Mesothelial cell of epicardium (in vitro differentiated cells): Measurements from ENCODE around the gene HMGN1. TPM values are rescaled to one million over a fixed set of nuclear protein-coding genes. Genes with fewer than 3 reads are reported as not detected.

Source experiments
- DNase-seq, 2 experiments: peaks; one replicate each; pipeline ENCODE4 v3.0.0; 2021; ENCODE audit warnings: low spot score in 2 of 2; ENCODE audit not compliant: unreplicated experiment in 2 of 2
- H3K27ac Mint-ChIP-seq: 2 replicates; pipeline ENCODE4 v1.8.0; 2021; ENCODE audit warnings: mixed read lengths
- H3K27me3 Mint-ChIP-seq: 2 replicates; pipeline ENCODE4 v1.8.0; 2021; ENCODE audit warnings: low read depth, mixed read lengths
- H3K36me3 Mint-ChIP-seq: 2 replicates; pipeline ENCODE4 v1.8.0; 2021; ENCODE audit warnings: mixed read lengths
- H3K4me1 Mint-ChIP-seq: 2 replicates; pipeline ENCODE4 v1.8.0; 2021; ENCODE audit warnings: mixed read lengths
- H3K4me3 Mint-ChIP-seq: 2 replicates; pipeline ENCODE4 v1.8.0; 2021; ENCODE audit warnings: mild to moderate bottlenecking, moderate library complexity, mixed read lengths
- H3K9me3 Mint-ChIP-seq: 2 replicates; pipeline ENCODE4 v1.8.0; 2021; ENCODE audit warnings: mixed read lengths
- CTCF ChIP-seq: fragments of 200-600 bp; sonication (generic); IDR thresholded peaks from one replicate; pipeline ENCODE4 v1.5.0; 2021; ENCODE audit warnings: antibody characterized with exemption; ENCODE audit not compliant: unreplicated experiment
- total RNA-seq: library from RNA; stranded (reverse); gene quantifications from 3 replicates; pipeline ENCODE4 v1.2.1, GENCODE V29; 2021

HMGN1 gene
- total RNA-seq, 1 donor from 2014 or later: 459 TPM

GRCh38 chr21:39363607-39364555 lies 15.0 kb upstream of the HMGN1 start:
- TF ChIP-seq CTCF: no peak
- peaks cover 7% of the 10 kb centered on the region for H3K9me3 Mint-ChIP-seq
- H3K4me3 Mint-ChIP-seq: no peak overlapping the region
- no peak for DNase-seq
- H3K27ac Mint-ChIP-seq: peak overlapping the region; percentile 57
- H3K4me1 Mint-ChIP-seq: peaks cover 13% of the 10 kb centered on the region
- H3K27me3 Mint-ChIP-seq: no peaks in the 10 kb centered on the region
- H3K36me3 Mint-ChIP-seq: no peaks in the 10 kb centered on the region

GRCh38 chr21:39362733-39363132 lies 13.8 kb upstream of the HMGN1 start:
- TF ChIP-seq CTCF: no peak
- Mint-ChIP-seq H3K4me1 (peaks cover 13% of the 10 kb centered on the region), H3K27ac (no peak overlapping the region), H3K4me3 (no peak overlapping the region), H3K9me3 (peaks cover 7% of the 10 kb centered on the region), H3K36me3 (no peaks in the 10 kb centered on the region), H3K27me3 (no peaks in the 10 kb centered on the region)
- DNase-seq: no peak

GRCh38 chr21:39359382-39359781 lies 10.5 kb upstream of the HMGN1 start:
- no peak for TF ChIP-seq CTCF
- no peaks in the 10 kb centered on the region for H3K9me3 Mint-ChIP-seq
- no peak overlapping the region for H3K4me3 Mint-ChIP-seq
- peaks cover 10% of the 10 kb centered on the region for H3K4me1 Mint-ChIP-seq
- no peak for DNase-seq
- H3K36me3 Mint-ChIP-seq: no peaks in the 10 kb centered on the region
- H3K27me3 Mint-ChIP-seq: no peaks in the 10 kb centered on the region
- H3K27ac Mint-ChIP-seq: no peak overlapping the region

GRCh38 chr21:39353295-39353694 lies 4.4 kb upstream of the HMGN1 start:
- no peak for TF ChIP-seq CTCF
- Mint-ChIP-seq H3K27me3 (no peaks in the 10 kb centered on the region), H3K4me1 (peaks cover 14% of the 10 kb centered on the region), H3K27ac (no peak overlapping the region), H3K36me3 (no peaks in the 10 kb centered on the region), H3K9me3 (no peaks in the 10 kb centered on the region), H3K4me3 (no peak overlapping the region)
- no peak for DNase-seq

GRCh38 chr21:39350094-39351005 lies 1.5 kb upstream of the HMGN1 start:
- Mint-ChIP-seq H3K36me3 (peaks cover 20% of the 10 kb centered on the region), H3K27ac (peak overlapping the region; percentile 100), H3K9me3 (no peaks in the 10 kb centered on the region), H3K4me3 (peak overlapping the region; percentile 94), H3K27me3 (no peaks in the 10 kb centered on the region), H3K4me1 (peaks cover 34% of the 10 kb centered on the region)
- DNase-seq: no peak
- no peak for TF ChIP-seq CTCF
